ENCODE data around the gene HLTF.

The HLTF gene

GRCh38 chr3:149077628-149078027 lies 8.7 kb downstream of the HLTF start:
- Histone ChIP-seq H3K36me3 (ENCODE audit: control insufficient read depth in 2 of 2, insufficient read depth in 1 of 2, low read length in 2 of 2) (peaks cover 20 to 44% of the 10 kb centered on the region in 2 experiments), H3K9me3 (ENCODE audit: control insufficient read depth, insufficient read depth, low read depth, low read length) (no peaks in the 10 kb centered on the region), H3K4me3 (ENCODE audit: low read depth, low read length) (no peak overlapping the region), H3K27ac (ENCODE audit: extremely low read depth, low read depth, low read length) (no peak overlapping the region), H3K4me1 (ENCODE audit: control insufficient read depth, insufficient read depth, low read length) (no peaks in the 10 kb centered on the region)
- ChIA-PET POLR2A (no interaction called here), CTCF (no interaction called here)
- TF ChIP-seq GLI4 (tag by site-specific recombination; IDR thresholded peaks at IDR 0.05) = no peak
- TF ChIP-seq TRIM28 (IDR thresholded peaks at IDR 0.05; ENCODE audit: borderline replicate concordance, low read length) = no peak
- no peak for TF ChIP-seq ZNF202 (tag by site-specific recombination; IDR thresholded peaks at IDR 0.05; ENCODE audit: borderline replicate concordance)
- TF ChIP-seq ZXDB (tag by site-specific recombination; IDR thresholded peaks at IDR 0.05) = no peak
- TF ChIP-seq BCL11A (tag by site-specific recombination; IDR thresholded peaks at IDR 0.05; ENCODE audit: low read depth) = no peak
- TF ChIP-seq ZNF639 (tag by site-specific recombination; IDR thresholded peaks at IDR 0.05) = no peak
- TF ChIP-seq ZNF266 (tag by site-specific recombination; IDR thresholded peaks at IDR 0.05; ENCODE audit: low read depth) = no peak
- TF ChIP-seq ZNF174 (tag by site-specific recombination; IDR thresholded peaks at IDR 0.05) = no peak

- Histone ChIP-seq H3K27ac (ENCODE audit: extremely low read depth, low read depth, low read length) (no peak overlapping the region), H3K4me1 (ENCODE audit: control insufficient read depth, insufficient read depth, low read length) (no peaks in the 10 kb centered on the region), H3K9me3 (ENCODE audit: control insufficient read depth, insufficient read depth, low read depth, low read length) (no peaks in the 10 kb centered on the region), H3K36me3 (ENCODE audit: control insufficient read depth in 2 of 2, insufficient read depth in 1 of 2, low read length in 2 of 2) (peaks cover 28 to 76% of the 10 kb centered on the region in 2 experiments), H3K4me3 (ENCODE audit: low read depth, low read length) (no peak overlapping the region)
- no peak for TF ChIP-seq ZNF639 (tag by site-specific recombination; IDR thresholded peaks at IDR 0.05)
- TF ChIP-seq TCF7L2 (IDR thresholded peaks at IDR 0.05; ENCODE audit: borderline replicate concordance, low read depth, low read length) = no peak
- no peak for TF ChIP-seq RBAK (tag by site-specific recombination; IDR thresholded peaks at IDR 0.05)
- TF ChIP-seq ZSCAN5A (tag by site-specific recombination; IDR thresholded peaks at IDR 0.05) = no peak
- no peak for TF ChIP-seq ZBTB1 (tag by site-specific recombination; IDR thresholded peaks at IDR 0.05)
- TF ChIP-seq ZNF76 (tag by site-specific recombination; IDR thresholded peaks at IDR 0.05; ENCODE audit: borderline replicate concordance, low read depth) = no peak
- TF ChIP-seq ZNF394 (tag by site-specific recombination; IDR thresholded peaks at IDR 0.05; ENCODE audit: borderline replicate concordance) = no peak
- no peak for TF ChIP-seq ZNF670 (tag by site-specific recombination; IDR thresholded peaks at IDR 0.05; ENCODE audit: low read depth)
- CTCF ChIA-PET = interaction anchor here (0.6 kb wide), 1 partner anchor 118 kb away, joined by 3 read pairs; no protein-coding TSS in a partner anchor
- POLR2A ChIA-PET = no interaction called here
These were observed 18.4 kb downstream of the HLTF start for GRCh38 chr3:149067883-149068282.

GRCh38 chr3:149061776-149062175 lies 24.6 kb downstream of the HLTF start:
- Histone ChIP-seq H3K27ac (ENCODE audit: extremely low read depth, low read depth, low read length) (no peak overlapping the region), H3K4me1 (ENCODE audit: control insufficient read depth, insufficient read depth, low read length) (no peaks in the 10 kb centered on the region), H3K36me3 (ENCODE audit: control insufficient read depth in 2 of 2, insufficient read depth in 1 of 2, low read length in 2 of 2) (peaks cover 19 to 75% of the 10 kb centered on the region in 2 experiments), H3K4me3 (ENCODE audit: low read depth, low read length) (no peak overlapping the region), H3K9me3 (ENCODE audit: control insufficient read depth, insufficient read depth, low read depth, low read length) (no peaks in the 10 kb centered on the region)
- TF ChIP-seq PATZ1 (tag by site-specific recombination; IDR thresholded peaks at IDR 0.05) = no peak
- TF ChIP-seq ZNF266 (tag by site-specific recombination; IDR thresholded peaks at IDR 0.05; ENCODE audit: low read depth) = no peak
- no peak for TF ChIP-seq ZNF792 (tag by site-specific recombination; IDR thresholded peaks at IDR 0.05)
- TF ChIP-seq ZNF391 (tag by site-specific recombination; IDR thresholded peaks at IDR 0.05; ENCODE audit: borderline replicate concordance, low read depth) = no peak
- TF ChIP-seq KLF9 (tag by site-specific recombination; IDR thresholded peaks at IDR 0.05; ENCODE audit: low read depth) = no peak
- no peak for TF ChIP-seq ZNF223 (tag by site-specific recombination; IDR thresholded peaks at IDR 0.05)
- no peak for TF ChIP-seq ZNF280C (tag by site-specific recombination; IDR thresholded peaks at IDR 0.05)
- no peak for TF ChIP-seq ZNF629 (tag by site-specific recombination; IDR thresholded peaks at IDR 0.05)
- no peak for TF ChIP-seq ZNF555 (tag by site-specific recombination; conservative IDR thresholded peaks at IDR 0.05)
- ChIA-PET POLR2A (no interaction called here), CTCF (no interaction called here)
